HG02678 (cell line): Measurements from ENCODE around the gene DOCK2.

Experiments used
- ATAC-seq: cut with Tn5 transposase; IDR thresholded peaks from one replicate; pipeline ENCODE4 v1.9.1; 2021; ENCODE audit warnings: mild to moderate bottlenecking, moderate library complexity; ENCODE audit not compliant: unreplicated experiment

Gene DOCK2

GRCh38 chr5:169850409-169850808, 213.3 kb downstream of the DOCK2 start:
- ATAC-seq, result no peak

- ATAC-seq, result no peak
Observed at GRCh38 chr5:169851321-169851850, 214.3 kb downstream of the DOCK2 start.

GRCh38 chr5:169856571-169856970, 219.5 kb downstream of the DOCK2 start:
- no peak for ATAC-seq

- ATAC-seq, result no peak
Observed at GRCh38 chr5:169860585-169860984, 223.5 kb downstream of the DOCK2 start.

- ATAC-seq, result no peak
Observed at GRCh38 chr5:169861433-169861832, 224.4 kb downstream of the DOCK2 start.

GRCh38 chr5:169861934-169862333, 224.9 kb downstream of the DOCK2 start:
- no peak for ATAC-seq

GRCh38 chr5:169862391-169862811, 225.3 kb downstream of the DOCK2 start:
- no peak for ATAC-seq

- no peak for ATAC-seq
Observed at GRCh38 chr5:169864483-169864882, 227.4 kb downstream of the DOCK2 start.

GRCh38 chr5:169867347-169867746, 230.3 kb downstream of the DOCK2 start:
- ATAC-seq, result no peak

GRCh38 chr5:169869066-169869465, 232.0 kb downstream of the DOCK2 start:
- no peak for ATAC-seq

- no peak for ATAC-seq
Observed at GRCh38 chr5:169870211-169870610, 233.1 kb downstream of the DOCK2 start.

- no peak for ATAC-seq
Observed at GRCh38 chr5:169871826-169872490, 234.9 kb downstream of the DOCK2 start.

GRCh38 chr5:169873642-169874041, 236.6 kb downstream of the DOCK2 start:
- ATAC-seq, result no peak

- no peak for ATAC-seq
Observed at GRCh38 chr5:169874621-169875020, 237.5 kb downstream of the DOCK2 start.

- no peak for ATAC-seq
Observed at GRCh38 chr5:169875091-169875728, 238.1 kb downstream of the DOCK2 start.

GRCh38 chr5:169875731-169876130, 238.7 kb downstream of the DOCK2 start:
- no peak for ATAC-seq

GRCh38 chr5:169876386-169876785, 239.3 kb downstream of the DOCK2 start:
- no peak for ATAC-seq

GRCh38 chr5:169880012-169880663, 243.1 kb downstream of the DOCK2 start:
- ATAC-seq, result peak; percentile 83

GRCh38 chr5:169880785-169881184, 243.7 kb downstream of the DOCK2 start:
- ATAC-seq, result no peak

GRCh38 chr5:169881702-169882303, 244.7 kb downstream of the DOCK2 start:
- ATAC-seq, result no peak

GRCh38 chr5:169886033-169886432, 249.0 kb downstream of the DOCK2 start:
- no peak for ATAC-seq
